OCI-LY7 (cell line): ENCODE data around the gene YTHDF1. TPM values are rescaled to one million over a fixed set of nuclear protein-coding genes. Genes with fewer than 3 reads are reported as not detected.

Experiments
- BruUV-seq: library from RNA; stranded (reverse); fragments of 400-500 nt; replicated peaks from 2 replicates; lab custom pipeline; 2021; lab: Mats Ljungman, UMichigan
- CTCF ChIA-PET: fragments of 300-600 bp; sonication (Branson Sonifier 250); formaldehyde crosslinking; loops from one replicate; lab custom pipeline; 2022; ENCODE audit warnings: antibody characterized with exemption; ENCODE audit not compliant: unreplicated experiment; lab: Charles Lee
- POLR2A ChIA-PET: fragments of 300-600 bp; sonication (Branson Sonifier 250); formaldehyde crosslinking; loops from one replicate; lab custom pipeline; 2022; ENCODE audit warnings: antibody characterized with exemption; lab: Charles Lee
- DNase-seq: peaks from one replicate; pipeline ENCODE4 v3.0.0-alpha.2; 2015; ENCODE audit warnings: low spot score
- H2AFZ ChIP-seq: fragments of 200-600 bp; sonication (generic), shearing (Covaris generic); 2 replicates; pipeline ENCODE4 v1.6.1; 2014; ENCODE audit warnings: mild to moderate bottlenecking, antibody characterized with exemption, low read length, moderate library complexity
- H3K27ac ChIP-seq: fragments of 200-600 bp; sonication (generic); 2 replicates; pipeline ENCODE4 v1.5.1; 2014; ENCODE audit warnings: mixed run types, low read depth, mild to moderate bottlenecking, moderate library complexity, low read length, inconsistent platforms; ENCODE audit not compliant: poor library complexity, severe bottlenecking
- H3K36me3 ChIP-seq: fragments of 200-600 bp; sonication (generic); 2 replicates; pipeline ENCODE4 v1.6.1; 2014; ENCODE audit warnings: mild to moderate bottlenecking, antibody characterized with exemption, low read length, moderate library complexity, mixed read lengths; ENCODE audit not compliant: insufficient read depth
- H3K4me1 ChIP-seq: fragments of 200-600 bp; sonication (generic); 2 replicates; pipeline ENCODE4 v1.5.1; 2014; ENCODE audit warnings: mild to moderate bottlenecking, low read length; ENCODE audit not compliant: insufficient read depth, poor library complexity, severe bottlenecking
- H3K4me2 ChIP-seq: fragments of 200-600 bp; sonication (generic); 2 replicates; pipeline ENCODE4 v1.6.1; 2014; ENCODE audit warnings: mild to moderate bottlenecking, low read length
- H3K4me3 ChIP-seq: fragments of 200-600 bp; sonication (generic); 2 replicates; pipeline ENCODE4 v1.5.1; 2014; ENCODE audit warnings: mild to moderate bottlenecking, low read depth, low read length; ENCODE audit not compliant: poor library complexity, severe bottlenecking
- H3K79me2 ChIP-seq: fragments of 200-600 bp; sonication (generic); 2 replicates; pipeline ENCODE4 v1.6.1; 2016; ENCODE audit warnings: low read depth, mild to moderate bottlenecking, low read length, moderate library complexity, mixed read lengths; ENCODE audit not compliant: insufficient read depth
- H3K9me2 ChIP-seq: fragments of 200-600 bp; sonication (generic); 2 replicates; pipeline ENCODE4 v1.6.1; 2016; ENCODE audit warnings: mild to moderate bottlenecking, low read length, mixed read lengths; ENCODE audit not compliant: insufficient read depth
- H3K9me3 ChIP-seq: fragments of 200-600 bp; sonication (generic); 2 replicates; pipeline ENCODE4 v1.6.1; 2014; ENCODE audit warnings: mild to moderate bottlenecking, mixed run types, low read length, mixed read lengths
- H4K20me1 ChIP-seq: fragments of 200-600 bp; sonication (generic); 2 replicates; pipeline ENCODE4 v1.6.1; 2014; ENCODE audit warnings: mild to moderate bottlenecking, antibody characterized with exemption, low read length, moderate library complexity, mixed read lengths; ENCODE audit not compliant: insufficient read depth
- CTCF ChIP-seq: fragments of 200-600 bp; sonication (generic); conservative IDR thresholded peaks from 2 replicates; pipeline ENCODE4 v1.5.1; 2014; ENCODE audit warnings: mild to moderate bottlenecking, antibody characterized with exemption, low read length, moderate library complexity, mixed read lengths
- EZH2phosphoT487 ChIP-seq: fragments of 200-600 bp; sonication (generic); IDR thresholded peaks from 2 replicates; pipeline ENCODE4 v1.6.1; 2018; ENCODE audit warnings: low read depth, borderline replicate concordance, mild to moderate bottlenecking, mixed run types, antibody characterized with exemption, low read length, moderate library complexity, mixed read lengths
- intact Hi-C: fragments of 100-400 bp; cut with micrococcal nuclease; formaldehyde crosslinking; loops from one replicate; pipeline ENCODE4 v1.10.0; 2022; ENCODE audit not compliant: unreplicated experiment
- total RNA-seq, 2 experiments: library from RNA; depleted of rRNA in 1 of 2; stranded (reverse); fragments of >200 nt in 1 of 2; shearing (Covaris generic) in 1 of 2; gene quantifications; 2 replicates each; pipeline ENCODE4 v1.2.3, GENCODE V29; 2014 to 2022

Gene YTHDF1
- total RNA-seq, 2 experiments from 2014 or later: 31.3 to 42.7 TPM

GRCh38 chr20:63167026-63167917, 48.7 kb downstream of the YTHDF1 start:
- no TSS peak for BruUV-seq
- Histone ChIP-seq H3K9me2 (no peaks in the 10 kb centered on the region), H3K27ac (no peak overlapping the region), H3K4me1 (no peaks in the 10 kb centered on the region), H3K9me3 (no peaks in the 10 kb centered on the region), H3K36me3 (no peaks in the 10 kb centered on the region), H3K4me3 (no peak overlapping the region), H4K20me1 (no peaks in the 10 kb centered on the region), H2AFZ (no peak overlapping the region), H3K4me2 (no peak overlapping the region), H3K79me2 (no peaks in the 10 kb centered on the region)
- no peak for DNase-seq
- intact Hi-C loops: no loop called here
- TF ChIP-seq CTCF: no peak
- no peak for TF ChIP-seq EZH2phosphoT487
- ChIA-PET CTCF (no interaction called here), POLR2A (no interaction called here)

DNA sequence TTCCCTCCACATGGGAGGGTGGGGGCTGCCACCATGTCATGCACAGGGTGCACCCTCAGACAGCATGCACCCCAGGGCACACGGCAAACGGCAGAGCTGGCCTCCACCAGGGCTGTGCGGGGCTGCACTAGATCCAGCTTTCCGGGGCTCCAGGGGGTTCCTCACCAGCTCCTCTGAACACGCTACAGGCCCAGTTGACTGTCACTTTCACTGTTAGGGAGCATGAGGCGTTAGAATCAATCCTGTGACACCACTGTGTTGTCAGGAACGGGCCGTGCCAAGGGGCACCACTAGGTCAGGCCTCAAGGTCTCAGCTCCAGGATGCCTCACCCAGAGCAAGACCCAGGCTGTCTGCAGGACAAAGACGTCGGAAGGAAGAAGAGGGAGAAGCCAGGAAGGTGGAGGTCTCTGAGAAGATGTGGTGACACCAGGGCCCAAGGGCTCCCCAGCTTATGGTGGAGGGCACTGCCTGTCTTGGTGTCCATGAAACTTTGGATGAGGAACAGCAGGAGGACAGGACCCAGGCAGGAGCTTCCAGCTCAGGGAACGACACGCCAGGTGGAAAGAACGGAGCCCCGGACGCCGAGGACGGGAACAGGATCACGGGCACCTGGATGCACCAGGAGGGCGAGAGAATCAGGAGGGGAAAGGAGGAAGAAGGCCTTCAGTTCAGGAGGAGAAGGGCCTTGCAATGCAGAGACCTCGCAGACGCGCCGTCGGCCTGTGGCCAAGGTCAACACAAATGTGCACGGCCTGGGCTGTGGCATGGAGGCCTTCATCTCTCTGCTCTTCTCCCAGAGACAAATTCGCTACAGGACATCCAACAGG, 49.5 kb downstream of the YTHDF1 start:
- no peaks in the 10 kb centered on the region for H4K20me1 ChIP-seq
- no peaks in the 10 kb centered on the region for H3K4me1 ChIP-seq
- intact Hi-C loops: no loop called here
- H3K79me2 ChIP-seq: no peaks in the 10 kb centered on the region
- no peaks in the 10 kb centered on the region for H3K9me3 ChIP-seq
- no peak for TF ChIP-seq CTCF
- no peak for TF ChIP-seq EZH2phosphoT487
- no TSS peak for BruUV-seq
- no peak overlapping the region for H3K4me2 ChIP-seq
- POLR2A ChIA-PET: no interaction called here
- no peak overlapping the region for H2AFZ ChIP-seq
- CTCF ChIA-PET: no interaction called here
- no peak overlapping the region for H3K27ac ChIP-seq
- DNase-seq: no peak
- no peak overlapping the region for H3K4me3 ChIP-seq
- H3K36me3 ChIP-seq: no peaks in the 10 kb centered on the region
- H3K9me2 ChIP-seq: no peaks in the 10 kb centered on the region
